ENCODE results near the gene PDCL3. TPM values are rescaled to one million over a fixed set of nuclear protein-coding genes. Genes with fewer than 3 reads are reported as not detected.

The PDCL3 gene
- total and polyA plus RNA-seq, 2 donors (not counting 3 experiments of a cell fraction or from before 2014, with no cell fraction given), result 19.4 to 32.8 TPM

DNA sequence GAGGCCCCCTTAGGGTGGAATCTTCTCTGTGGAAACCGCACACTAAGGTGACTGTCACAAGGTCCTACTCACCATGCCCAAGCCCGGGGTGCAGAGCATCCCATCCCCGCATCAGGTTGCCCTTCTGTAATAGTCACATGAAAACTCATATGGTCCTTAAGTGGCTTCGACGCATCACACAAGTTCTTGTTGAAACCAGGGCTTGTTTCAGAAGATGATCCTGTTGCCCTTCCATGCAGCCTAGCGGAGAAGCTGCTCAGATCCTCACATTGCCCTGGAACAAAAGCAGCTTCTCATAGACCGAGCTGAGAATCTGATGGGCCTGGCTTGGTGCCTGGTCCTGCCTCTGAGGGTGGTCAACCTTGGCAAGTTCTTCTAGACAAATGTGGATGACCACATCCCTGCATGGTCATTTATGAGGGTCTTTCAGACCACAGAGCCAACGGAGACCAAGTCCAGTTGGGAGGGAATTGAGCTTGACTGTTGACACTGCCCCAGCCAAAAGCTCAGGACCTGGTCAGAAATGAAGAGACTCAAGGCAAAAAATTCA is 54.1 kb downstream of the PDCL3 start:
- ChIA-PET POLR2A (no interaction called here), CTCF (interaction anchor here (1.1 to 1.5 kb wide), 2 partner anchors 11 to 14 kb away, joined by 3 to 4 read pairs; no protein-coding TSS in a partner anchor)
- no peaks in the 10 kb centered on the region for H3K4me1 ChIP-seq (ENCODE audit: control insufficient read depth, extremely low read depth, insufficient read depth, low read length)
- DNase-seq (ENCODE audit: low read depth, low spot score) (no peak), FAIRE-seq (no peak)
- no peaks in the 10 kb centered on the region for H4K20me1 ChIP-seq (replicated peaks; ENCODE audit: control insufficient read depth, extremely low read depth, insufficient read depth, low read length)
- dilution Hi-C loops (cut with MboI; ENCODE audit: extremely low pct_ligation_motif_present, low sequenced_read_pairs), result no loop called here
- H3K36me3 ChIP-seq (ENCODE audit: control insufficient read depth in 2 of 2, extremely low read depth in 1 of 2, insufficient read depth in 2 of 2, low read length in 2 of 2), result no peaks in the 10 kb centered on the region
- no peak overlapping the region for H3K4me3 ChIP-seq (replicated peaks in 1 of 3; ENCODE audit: insufficient read depth in 1 of 3, low read depth in 1 of 3, low read length in 3 of 3)
- H3K4me2 ChIP-seq (ENCODE audit: insufficient read depth, low read length), result no peak overlapping the region
- BruUV-seq (replicated peaks), result no TSS peak
- no peaks in the 10 kb centered on the region for H3K9me1 ChIP-seq (replicated peaks; ENCODE audit: control insufficient read depth, extremely low read depth, insufficient read depth, low read length)
- H3K27me3 ChIP-seq (ENCODE audit: control insufficient read depth in 2 of 2, insufficient read depth in 2 of 2, low read length in 2 of 2), result peaks cover 0 to 2% of the 10 kb centered on the region in 2 experiments
- no peak overlapping the region for H3K27ac ChIP-seq (ENCODE audit: insufficient read depth, low read depth, low read length)
- intact Hi-C loops (cut with micrococcal nuclease), result no loop called here
- H3K79me2 ChIP-seq (ENCODE audit: control insufficient read depth, insufficient read depth, low read length), result no peaks in the 10 kb centered on the region
- no peak overlapping the region for H3K9ac ChIP-seq (replicated peaks; ENCODE audit: extremely low read depth, insufficient read depth, low read length)
- no peaks in the 10 kb centered on the region for H3K9me3 ChIP-seq (replicated peaks; ENCODE audit: control insufficient read depth, insufficient read depth, low read length)
- no peak overlapping the region for H2AFZ ChIP-seq (ENCODE audit: low read depth, low read length)
- TF ChIP-seq MYC (IDR thresholded peaks at IDR 0.05; ENCODE audit: low read depth, low read length) (no peak), EZH2 (IDR thresholded peaks at IDR 0.05; ENCODE audit: borderline replicate concordance, low read depth, low read length, severe bottlenecking) (no peak)
- TF ChIP-seq, protein P1, sequence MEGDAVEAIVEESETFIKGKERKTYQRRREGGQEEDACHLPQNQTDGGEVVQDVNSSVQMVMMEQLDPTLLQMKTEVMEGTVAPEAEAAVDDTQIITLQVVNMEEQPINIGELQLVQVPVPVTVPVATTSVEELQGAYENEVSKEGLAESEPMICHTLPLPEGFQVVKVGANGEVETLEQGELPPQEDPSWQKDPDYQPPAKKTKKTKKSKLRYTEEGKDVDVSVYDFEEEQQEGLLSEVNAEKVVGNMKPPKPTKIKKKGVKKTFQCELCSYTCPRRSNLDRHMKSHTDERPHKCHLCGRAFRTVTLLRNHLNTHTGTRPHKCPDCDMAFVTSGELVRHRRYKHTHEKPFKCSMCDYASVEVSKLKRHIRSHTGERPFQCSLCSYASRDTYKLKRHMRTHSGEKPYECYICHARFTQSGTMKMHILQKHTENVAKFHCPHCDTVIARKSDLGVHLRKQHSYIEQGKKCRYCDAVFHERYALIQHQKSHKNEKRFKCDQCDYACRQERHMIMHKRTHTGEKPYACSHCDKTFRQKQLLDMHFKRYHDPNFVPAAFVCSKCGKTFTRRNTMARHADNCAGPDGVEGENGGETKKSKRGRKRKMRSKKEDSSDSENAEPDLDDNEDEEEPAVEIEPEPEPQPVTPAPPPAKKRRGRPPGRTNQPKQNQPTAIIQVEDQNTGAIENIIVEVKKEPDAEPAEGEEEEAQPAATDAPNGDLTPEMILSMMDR (IDR thresholded peaks at IDR 0.05; ENCODE audit: extremely low read depth in 1 of 2, insufficient read depth in 1 of 2, low read depth in 1 of 2, low read length in 2 of 2), result no peak

DNA sequence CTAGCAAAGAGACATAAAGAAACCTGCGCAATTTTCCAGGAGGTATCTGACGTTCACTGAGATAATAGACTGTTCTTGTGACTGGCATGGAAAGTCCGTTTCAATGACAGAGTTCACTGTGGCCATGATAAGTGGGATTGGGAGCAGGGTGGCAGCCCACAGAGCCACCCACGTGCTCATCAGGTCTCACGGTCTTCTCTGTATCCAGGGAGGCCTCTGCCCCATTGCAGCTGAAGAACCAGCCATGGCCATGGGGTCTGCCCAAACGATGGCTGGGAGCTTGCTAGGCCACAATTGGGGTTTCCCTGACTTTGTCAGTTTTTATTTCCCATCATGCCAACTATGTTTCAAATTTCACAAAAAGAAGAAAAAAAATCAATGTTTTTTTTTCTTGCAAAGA is 57.2 kb downstream of the PDCL3 start:
- dilution Hi-C loops (cut with MboI; ENCODE audit: extremely low pct_ligation_motif_present, low sequenced_read_pairs), result no loop called here
- Histone ChIP-seq H3K4me2 (ENCODE audit: insufficient read depth, low read length) (no peak overlapping the region), H3K27me3 (ENCODE audit: control insufficient read depth in 2 of 2, insufficient read depth in 2 of 2, low read length in 2 of 2) (peaks cover under 1 to 3% of the 10 kb centered on the region in 2 experiments), H4K20me1 (replicated peaks; ENCODE audit: control insufficient read depth, extremely low read depth, insufficient read depth, low read length) (no peaks in the 10 kb centered on the region), H3K4me1 (ENCODE audit: control insufficient read depth, extremely low read depth, insufficient read depth, low read length) (no peaks in the 10 kb centered on the region), H3K4me3 (replicated peaks in 1 of 3; ENCODE audit: insufficient read depth in 1 of 3, low read depth in 1 of 3, low read length in 3 of 3) (no peak overlapping the region), H3K9me1 (replicated peaks; ENCODE audit: control insufficient read depth, extremely low read depth, insufficient read depth, low read length) (no peaks in the 10 kb centered on the region), H3K9me3 (replicated peaks; ENCODE audit: control insufficient read depth, insufficient read depth, low read length) (no peaks in the 10 kb centered on the region), H3K27ac (ENCODE audit: insufficient read depth, low read depth, low read length) (no peak overlapping the region), H3K79me2 (ENCODE audit: control insufficient read depth, insufficient read depth, low read length) (no peaks in the 10 kb centered on the region), H3K36me3 (ENCODE audit: control insufficient read depth in 2 of 2, extremely low read depth in 1 of 2, insufficient read depth in 2 of 2, low read length in 2 of 2) (no peaks in the 10 kb centered on the region), H3K9ac (replicated peaks; ENCODE audit: extremely low read depth, insufficient read depth, low read length) (no peak overlapping the region), H2AFZ (ENCODE audit: low read depth, low read length) (no peak overlapping the region)
- POLR2A ChIA-PET, result no interaction called here
- TF ChIP-seq, protein P2, sequence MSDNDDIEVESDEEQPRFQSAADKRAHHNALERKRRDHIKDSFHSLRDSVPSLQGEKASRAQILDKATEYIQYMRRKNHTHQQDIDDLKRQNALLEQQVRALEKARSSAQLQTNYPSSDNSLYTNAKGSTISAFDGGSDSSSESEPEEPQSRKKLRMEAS (IDR thresholded peaks at IDR 0.05; ENCODE audit: insufficient read depth, insufficient read length), result no peak
- TF ChIP-seq JUN (IDR thresholded peaks at IDR 0.05; ENCODE audit: borderline replicate concordance, insufficient read depth, insufficient read length, low read depth) (no peak), POLR2AphosphoS5 (IDR thresholded peaks at IDR 0.05; ENCODE audit: insufficient read depth, low read depth, low read length) (no peak), MYC (IDR thresholded peaks at IDR 0.05; ENCODE audit: low read depth, low read length) (no peak), FOS (IDR thresholded peaks at IDR 0.05; ENCODE audit: borderline replicate concordance, insufficient read depth, low read length) (no peak), EZH2 (IDR thresholded peaks at IDR 0.05; ENCODE audit: borderline replicate concordance, low read depth, low read length, severe bottlenecking) (no peak), POLR2A (IDR thresholded peaks at IDR 0.05; ENCODE audit: low read depth, low read length) (no peak), GATA2 (IDR thresholded peaks at IDR 0.05; ENCODE audit: insufficient read depth, insufficient read length, low read depth, low read length) (no peak)
- TF ChIP-seq, protein P1 (IDR thresholded peaks at IDR 0.05; ENCODE audit: extremely low read depth in 1 of 2, insufficient read depth in 1 of 2, low read depth in 1 of 2, low read length in 2 of 2), result no peak
- CTCF ChIA-PET, result interaction anchor here (2.2 kb wide), 1 partner anchor 10 kb away, joined by 8 read pairs; no protein-coding TSS in a partner anchor
- BruUV-seq (replicated peaks), result no TSS peak
- intact Hi-C loops (cut with micrococcal nuclease), result no loop called here
- FAIRE-seq (no peak), DNase-seq (ENCODE audit: low read depth, low spot score) (no peak)
